Measurements from ENCODE around the gene NBPF12.
"Not testable (repeated sequence)": the region's sequence is repeated elsewhere in the genome, so short reads cannot be mapped to it uniquely, and the experiment has no call there.

GRCh38 chr1:146922614-146923013 is 15.5 kb upstream of the NBPF12 start:
- TF ChIP-seq CTCF (IDR thresholded peaks at IDR 0.05; ENCODE audit: low read depth, low read length, poor library complexity, severe bottlenecking); EZH2phosphoT487 (IDR thresholded peaks at IDR 0.05; ENCODE audit: borderline replicate concordance, low read length): not testable (repeated sequence)
